Hematopoietic multipotent progenitor cell treated with erythropoietin and hydrocortisone succinate and interleukin-3 and kit ligand, for 17 days (in vitro differentiated cells): Measurements from ENCODE around the gene ANXA3.
"Not testable (repeated sequence)": the region's sequence is repeated elsewhere in the genome, so short reads cannot be mapped to it uniquely, and the experiment has no call there.

Experiments used
- DNase-seq: peaks from one replicate; pipeline ENCODE4 v3.0.0-alpha.2; 2015; ENCODE audit warnings: low spot score

The ANXA3 gene

GRCh38 chr4:78571804-78572203, 20.2 kb downstream of the ANXA3 start:
- no peak for DNase-seq

- no peak for DNase-seq
Observed at GRCh38 chr4:78578674-78579425, 27.3 kb downstream of the ANXA3 start.

- DNase-seq = no peak
Observed at GRCh38 chr4:78581618-78582017, 30.0 kb downstream of the ANXA3 start.

- DNase-seq = no peak
Observed at GRCh38 chr4:78584863-78585547, 33.4 kb downstream of the ANXA3 start.

GRCh38 chr4:78585633-78586032, 34.1 kb downstream of the ANXA3 start:
- no peak for DNase-seq

GRCh38 chr4:78588894-78589545, 37.5 kb downstream of the ANXA3 start:
- DNase-seq = no peak

GRCh38 chr4:78591404-78591803, 39.8 kb downstream of the ANXA3 start:
- no peak for DNase-seq

GRCh38 chr4:78592088-78592783, 40.7 kb downstream of the ANXA3 start:
- DNase-seq = peak; percentile 68

GRCh38 chr4:78596111-78596742, 44.7 kb downstream of the ANXA3 start:
- no peak for DNase-seq

- DNase-seq = not testable (repeated sequence)
Observed at GRCh38 chr4:78598431-78598830, 46.9 kb downstream of the ANXA3 start.

GRCh38 chr4:78599147-78599546, 47.6 kb downstream of the ANXA3 start:
- no peak for DNase-seq

GRCh38 chr4:78599931-78600375, 48.4 kb downstream of the ANXA3 start:
- no peak for DNase-seq

GRCh38 chr4:78601013-78601412, 49.4 kb downstream of the ANXA3 start:
- no peak for DNase-seq

- DNase-seq = no peak
Observed at GRCh38 chr4:78602334-78602733, 50.8 kb downstream of the ANXA3 start.

- no peak for DNase-seq
Observed at GRCh38 chr4:78603384-78603783, 51.8 kb downstream of the ANXA3 start.

GRCh38 chr4:78604988-78605387, 53.4 kb downstream of the ANXA3 start:
- no peak for DNase-seq

GRCh38 chr4:78606035-78606434, 54.5 kb downstream of the ANXA3 start:
- DNase-seq = no peak

- DNase-seq = no peak
Observed at GRCh38 chr4:78606530-78607095, 55.0 kb downstream of the ANXA3 start.

GRCh38 chr4:78608684-78609083, 57.1 kb downstream of the ANXA3 start:
- DNase-seq = no peak

- no peak for DNase-seq
Observed at GRCh38 chr4:78609580-78609979, 58.0 kb downstream of the ANXA3 start.

- no peak for DNase-seq
Observed at GRCh38 chr4:78610546-78611214, 59.1 kb downstream of the ANXA3 start.
